ENCODE measurements around the gene FHOD3.

FHOD3 gene

GRCh38 chr18:36461551-36461987 lies 164.1 kb downstream of the FHOD3 start:
- no peak for TF ChIP-seq POLR2A (IDR thresholded peaks at IDR 0.05; ENCODE audit: low read length)
- no peak for TF ChIP-seq GATA1 (IDR thresholded peaks at IDR 0.05; ENCODE audit: low read depth, low read length)

GRCh38 chr18:36463516-36463915 lies 166.0 kb downstream of the FHOD3 start:
- DNase-seq: peak; percentile 11 to 17

More at GRCh38 chr18:36461551-36461987, 164.1 kb downstream of the FHOD3 start:
- no peak for DNase-seq

GRCh38 chr18:36464126-36464651 lies 166.7 kb downstream of the FHOD3 start:
- no peak for DNase-seq
- no peak for TF ChIP-seq POLR2A (IDR thresholded peaks at IDR 0.05; ENCODE audit: low read length)
- TF ChIP-seq GATA1 (IDR thresholded peaks at IDR 0.05; ENCODE audit: low read depth, low read length): no peak

- no peak for DNase-seq
- no peak for TF ChIP-seq GATA1 (IDR thresholded peaks at IDR 0.05; ENCODE audit: low read depth, low read length)
- TF ChIP-seq POLR2A (IDR thresholded peaks at IDR 0.05; ENCODE audit: low read length): no peak
Measured at GRCh38 chr18:36465276-36465675, 167.8 kb downstream of the FHOD3 start.

- DNase-seq: no peak
- TF ChIP-seq GATA1 (IDR thresholded peaks at IDR 0.05; ENCODE audit: low read depth, low read length): no peak
- no peak for TF ChIP-seq POLR2A (IDR thresholded peaks at IDR 0.05; ENCODE audit: low read length)
Measured at GRCh38 chr18:36465970-36466369, 168.5 kb downstream of the FHOD3 start.

- DNase-seq: no peak
- no peak for TF ChIP-seq GATA1 (IDR thresholded peaks at IDR 0.05; ENCODE audit: low read depth, low read length)
- TF ChIP-seq POLR2A (IDR thresholded peaks at IDR 0.05; ENCODE audit: low read length): no peak
Measured at GRCh38 chr18:36467614-36468013, 170.1 kb downstream of the FHOD3 start.

GRCh38 chr18:36468161-36468560 lies 170.6 kb downstream of the FHOD3 start:
- no peak for DNase-seq
- TF ChIP-seq GATA1 (IDR thresholded peaks at IDR 0.05; ENCODE audit: low read depth, low read length) (no peak), POLR2A (IDR thresholded peaks at IDR 0.05; ENCODE audit: low read length) (no peak)

GRCh38 chr18:36469461-36469860 lies 171.9 kb downstream of the FHOD3 start:
- TF ChIP-seq POLR2A (IDR thresholded peaks at IDR 0.05; ENCODE audit: low read length) (no peak), GATA1 (IDR thresholded peaks at IDR 0.05; ENCODE audit: low read depth, low read length) (no peak)
- no peak for DNase-seq

- no peak for TF ChIP-seq GATA1 (IDR thresholded peaks at IDR 0.05; ENCODE audit: low read depth, low read length)
- TF ChIP-seq POLR2A (IDR thresholded peaks at IDR 0.05; ENCODE audit: low read length): no peak
- no peak for DNase-seq
Measured at GRCh38 chr18:36470896-36471295, 173.4 kb downstream of the FHOD3 start.

- DNase-seq: no peak
- TF ChIP-seq POLR2A (IDR thresholded peaks at IDR 0.05; ENCODE audit: low read length): no peak
- TF ChIP-seq GATA1 (IDR thresholded peaks at IDR 0.05; ENCODE audit: low read depth, low read length): no peak
Measured at GRCh38 chr18:36471393-36471792, 173.9 kb downstream of the FHOD3 start.

- TF ChIP-seq GATA1 (IDR thresholded peaks at IDR 0.05; ENCODE audit: low read depth, low read length) (no peak), POLR2A (IDR thresholded peaks at IDR 0.05; ENCODE audit: low read length) (no peak)
- DNase-seq: no peak
Measured at GRCh38 chr18:36476433-36476832, 178.9 kb downstream of the FHOD3 start.

GRCh38 chr18:36477776-36478175 lies 180.3 kb downstream of the FHOD3 start:
- TF ChIP-seq POLR2A (IDR thresholded peaks at IDR 0.05; ENCODE audit: low read length): no peak
- TF ChIP-seq GATA1 (IDR thresholded peaks at IDR 0.05; ENCODE audit: low read depth, low read length): no peak
- no peak for DNase-seq

GRCh38 chr18:36481201-36481657 lies 183.7 kb downstream of the FHOD3 start:
- DNase-seq: no peak
- no peak for TF ChIP-seq POLR2A (IDR thresholded peaks at IDR 0.05; ENCODE audit: low read length)
- TF ChIP-seq GATA1 (IDR thresholded peaks at IDR 0.05; ENCODE audit: low read depth, low read length): no peak

GRCh38 chr18:36481935-36482334 lies 184.4 kb downstream of the FHOD3 start:
- TF ChIP-seq POLR2A (IDR thresholded peaks at IDR 0.05; ENCODE audit: low read length) (no peak), GATA1 (IDR thresholded peaks at IDR 0.05; ENCODE audit: low read depth, low read length) (no peak)
- DNase-seq: no peak

GRCh38 chr18:36484591-36484990 lies 187.1 kb downstream of the FHOD3 start:
- TF ChIP-seq POLR2A (IDR thresholded peaks at IDR 0.05; ENCODE audit: low read length) (no peak), GATA1 (IDR thresholded peaks at IDR 0.05; ENCODE audit: low read depth, low read length) (no peak)
- no peak for DNase-seq

GRCh38 chr18:36485772-36486171 lies 188.3 kb downstream of the FHOD3 start:
- TF ChIP-seq GATA1 (IDR thresholded peaks at IDR 0.05; ENCODE audit: low read depth, low read length) (no peak), POLR2A (IDR thresholded peaks at IDR 0.05; ENCODE audit: low read length) (no peak)
- no peak for DNase-seq
